HCT116 (cell line): Measurements from ENCODE around the gene ZNF497. TPM values are rescaled to one million over a fixed set of nuclear protein-coding genes. Genes with fewer than 3 reads are reported as not detected.

ENCODE experiments used
- ATAC-seq: fragments of 200-7000 bp; cut with Tn5 transposase; 2 replicates; pipeline ENCODE4 v1.9.1; 2020; ENCODE audit warnings: mild to moderate bottlenecking, moderate library complexity
- BruUV-seq: library from RNA; stranded (reverse); fragments of 400-500 nt; replicated peaks from 2 replicates; lab custom pipeline; 2021; lab: Mats Ljungman, UMichigan
- CTCF ChIA-PET: fragments of 300-600 bp; sonication (Branson Sonifier 250); formaldehyde crosslinking; loops from one replicate; lab custom pipeline; 2021; ENCODE audit warnings: antibody characterized with exemption; lab: Charles Lee
- POLR2A ChIA-PET: fragments of 300-600, 350-600 bp; sonication (Branson Sonifier 250); formaldehyde crosslinking; loops from one replicate; lab custom pipeline; 2021; ENCODE audit warnings: antibody characterized with exemption; lab: Charles Lee
- RAD21 ChIA-PET, 2 experiments: fragments of 300-600 bp; sonication (Branson Sonifier 250); formaldehyde crosslinking; loops; one replicate each; lab custom pipeline; 2023; ENCODE audit warnings: low total read pairs in 2 of 2; ENCODE audit not compliant: uncharacterized antibody in 2 of 2, unreplicated experiment in 2 of 2, low non-redundant PET in 1 of 2; lab: Charles Lee
- DNase-seq: peaks from one replicate; pipeline ENCODE4 v3.0.0-alpha.2; 2010; ENCODE audit warnings: low read depth, low spot score
- H2AFZ ChIP-seq: fragments of 200-600 bp; shearing (Covaris generic), sonication (generic); 2 replicates; pipeline ENCODE4 v1.6.1; 2017; ENCODE audit warnings: low read depth, mixed run types, mixed read lengths, antibody characterized with exemption, low read length; ENCODE audit not compliant: poor library complexity, severe bottlenecking
- H3K27ac ChIP-seq: 2 replicates; pipeline ENCODE4 v1.5.1; 2012; ENCODE audit warnings: low read depth, low read length
- H3K27me3 ChIP-seq: fragments of 200-600 bp; sonication (generic); 2 replicates; pipeline ENCODE4 v1.6.1; 2016; ENCODE audit warnings: mixed run types, low read length, mixed read lengths; ENCODE audit not compliant: insufficient read depth
- H3K36me3 ChIP-seq, 2 experiments: fragments of 200-500 bp in 1 of 2; fragments of 200-600 bp in 1 of 2; sonication (Bioruptor generic) in 1 of 2; sonication (generic) in 1 of 2; 2 replicates each; pipeline versions ENCODE4 v1.5.1 to v1.6.1; 2014 to 2016; ENCODE audit warnings: low read length in 2 of 2, inconsistent platforms in 1 of 2, mixed read lengths in 1 of 2, mixed run types in 1 of 2; ENCODE audit not compliant: insufficient read depth in 2 of 2, control insufficient read depth in 1 of 2
- H3K4me1 ChIP-seq, 2 experiments: fragments of 200-600 bp in 1 of 2; sonication (generic) in 1 of 2; 2 replicates each; pipeline versions ENCODE4 v1.5.1 to v1.6.1; 2012 to 2017; ENCODE audit warnings: low read length in 2 of 2, inconsistent platforms in 1 of 2, mild to moderate bottlenecking in 1 of 2, mixed read lengths in 1 of 2, mixed run types in 1 of 2, moderate library complexity in 1 of 2; ENCODE audit not compliant: insufficient read depth in 2 of 2, control insufficient read depth in 1 of 2
- H3K4me2 ChIP-seq: fragments of 200-600 bp; sonication (generic); 2 replicates; pipeline ENCODE4 v1.6.1; 2017; ENCODE audit warnings: mixed run types, low read length, mixed read lengths
- H3K4me3 ChIP-seq, 2 experiments: fragments of 200-600 bp in 1 of 2; sonication (generic) in 1 of 2; replicated peaks in 1 of 2; 2 replicates each; pipeline ENCODE4 v1.5.1; 2011 to 2016; ENCODE audit warnings: low read length in 2 of 2, control low read depth in 1 of 2, low read depth in 1 of 2, mild to moderate bottlenecking in 1 of 2, mixed read lengths in 1 of 2, mixed run types in 1 of 2
- H3K79me2 ChIP-seq: fragments of 200-600 bp; sonication (generic); 2 replicates; pipeline ENCODE4 v1.6.1; 2017; ENCODE audit warnings: mild to moderate bottlenecking, mixed run types, low read length, moderate library complexity, mixed read lengths; ENCODE audit not compliant: insufficient read depth
- H3K9ac ChIP-seq: fragments of 200-600 bp; sonication (generic); 2 replicates; pipeline ENCODE4 v1.6.1; 2016; ENCODE audit warnings: low read length, mixed read lengths
- H3K9me2 ChIP-seq: fragments of 200-600 bp; sonication (generic), shearing (Covaris generic); 2 replicates; pipeline ENCODE4 v1.6.1; 2017; ENCODE audit warnings: mixed run types, mild to moderate bottlenecking, moderate library complexity; ENCODE audit not compliant: insufficient read depth
- H3K9me3 ChIP-seq, 2 experiments: fragments of 200-500 bp in 1 of 2; fragments of 200-600 bp in 1 of 2; sonication (Bioruptor generic) in 1 of 2; sonication (generic) in 1 of 2; 2 replicates each; pipeline ENCODE4 v1.6.1; 2014 to 2017; ENCODE audit warnings: low read length in 2 of 2, mixed read lengths in 2 of 2, inconsistent platforms in 1 of 2, low read depth in 1 of 2, mild to moderate bottlenecking in 1 of 2, mixed run types in 1 of 2, moderate library complexity in 1 of 2; ENCODE audit not compliant: control insufficient read depth in 1 of 2, insufficient read depth in 1 of 2
- H4K20me1 ChIP-seq: fragments of 200-600 bp; sonication (generic), shearing (Covaris generic); 2 replicates; pipeline ENCODE4 v1.6.1; 2017; ENCODE audit warnings: mixed run types, mild to moderate bottlenecking, moderate library complexity; ENCODE audit not compliant: insufficient read depth
- ATF3 ChIP-seq: IDR thresholded peaks from 2 replicates; pipeline ENCODE4 v1.6.1; 2012
- EGR1 ChIP-seq: IDR thresholded peaks from 2 replicates; pipeline ENCODE4 v1.6.1; 2012; ENCODE audit warnings: low read depth
- ELF1 ChIP-seq: IDR thresholded peaks from 2 replicates; pipeline ENCODE4 v1.6.1; 2012; ENCODE audit warnings: low read depth, borderline replicate concordance
- RAD21 ChIP-seq: IDR thresholded peaks from 2 replicates; pipeline ENCODE4 v1.6.1; 2012; ENCODE audit warnings: low read depth, mild to moderate bottlenecking
- SIN3A ChIP-seq: IDR thresholded peaks from 2 replicates; pipeline ENCODE4 v1.6.1; 2012; ENCODE audit warnings: low read depth
- SP1 ChIP-seq: IDR thresholded peaks from 2 replicates; pipeline ENCODE4 v1.6.1; 2012; ENCODE audit warnings: low read depth
- ZBTB33 ChIP-seq: IDR thresholded peaks from 2 replicates; pipeline ENCODE4 v1.6.1; 2011; ENCODE audit warnings: mild to moderate bottlenecking, low read length, moderate library complexity; ENCODE audit not compliant: insufficient replicate concordance; ENCODE audit errors: extremely low read depth
- ZNF274 ChIP-seq: fragments of 200-500 bp; sonication (Bioruptor generic); IDR thresholded peaks from 2 replicates; pipeline ENCODE4 v1.6.1; 2014; ENCODE audit warnings: mild to moderate bottlenecking, low read depth, low read length, inconsistent platforms
- intact Hi-C: fragments of 100-400 bp; cut with micrococcal nuclease; formaldehyde crosslinking; loops from 2 replicates; pipeline ENCODE4 v1.10.0; 2022
- total RNA-seq: library from RNA; stranded (reverse); gene quantifications from one replicate; pipeline ENCODE4 v1.2.1, GENCODE V29; 2021; ENCODE audit not compliant: unreplicated experiment
- TF ChIP-seq, protein P1 (sequence below): IDR thresholded peaks from 2 replicates; pipeline ENCODE4 v1.6.1; 2012

Gene ZNF497
- total RNA-seq, 1 experiment from 2014 or later, result 5.1 TPM

GRCh38 chr19:58393725-58394033 is 31.1 kb upstream of the ZNF497 start:
- Histone ChIP-seq H2AFZ (no peak overlapping the region), H3K4me3 (no peak overlapping the region), H3K36me3 (peaks cover 29 to 59% of the 10 kb centered on the region in 2 experiments; a peak in 3 of 4 replicates)
- TF ChIP-seq ELF1 (no peak), ZBTB33 (no peak), SP1 (no peak), RAD21 (no peak), ZNF274 (no peak), ATF3 (no peak), EGR1 (no peak), SIN3A (no peak)
- TF ChIP-seq, protein P1, sequence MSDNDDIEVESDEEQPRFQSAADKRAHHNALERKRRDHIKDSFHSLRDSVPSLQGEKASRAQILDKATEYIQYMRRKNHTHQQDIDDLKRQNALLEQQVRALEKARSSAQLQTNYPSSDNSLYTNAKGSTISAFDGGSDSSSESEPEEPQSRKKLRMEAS, result no peak
- TF ChIP-seq, all 23 proteins: peak for 0
- peaks cover 48% of the 10 kb centered on the region for H3K79me2 ChIP-seq
- peaks cover 20 to 59% of the 10 kb centered on the region in 2 experiments for H3K4me1 ChIP-seq
- no peaks in the 10 kb centered on the region for H3K9me3 ChIP-seq
- H3K27ac ChIP-seq, result no peak overlapping the region
- no TSS peak for BruUV-seq
- peaks cover 37% of the 10 kb centered on the region; the same call in 1 of the 2 replicates for H4K20me1 ChIP-seq
- no peaks in the 10 kb centered on the region for H3K9me2 ChIP-seq
- ATAC-seq (no peak), DNase-seq (no peak)
- H3K9ac ChIP-seq, result no peak overlapping the region
- ChIA-PET RAD21 (no interaction called here), POLR2A (no interaction called here), CTCF (no interaction called here)
- 0 out of 2 replicates have a peak overlapping the region, but pooled peaks have one; percentile 48 for H3K4me2 ChIP-seq
- H3K27me3 ChIP-seq, result no peaks in the 10 kb centered on the region
- intact Hi-C loops, result no loop called here
